ENCODE measurements around the gene MPO.

GRCh38 chr17:58323366-58324055 lies 42.8 kb upstream of the MPO start:
- TF ChIP-seq, protein P1, sequence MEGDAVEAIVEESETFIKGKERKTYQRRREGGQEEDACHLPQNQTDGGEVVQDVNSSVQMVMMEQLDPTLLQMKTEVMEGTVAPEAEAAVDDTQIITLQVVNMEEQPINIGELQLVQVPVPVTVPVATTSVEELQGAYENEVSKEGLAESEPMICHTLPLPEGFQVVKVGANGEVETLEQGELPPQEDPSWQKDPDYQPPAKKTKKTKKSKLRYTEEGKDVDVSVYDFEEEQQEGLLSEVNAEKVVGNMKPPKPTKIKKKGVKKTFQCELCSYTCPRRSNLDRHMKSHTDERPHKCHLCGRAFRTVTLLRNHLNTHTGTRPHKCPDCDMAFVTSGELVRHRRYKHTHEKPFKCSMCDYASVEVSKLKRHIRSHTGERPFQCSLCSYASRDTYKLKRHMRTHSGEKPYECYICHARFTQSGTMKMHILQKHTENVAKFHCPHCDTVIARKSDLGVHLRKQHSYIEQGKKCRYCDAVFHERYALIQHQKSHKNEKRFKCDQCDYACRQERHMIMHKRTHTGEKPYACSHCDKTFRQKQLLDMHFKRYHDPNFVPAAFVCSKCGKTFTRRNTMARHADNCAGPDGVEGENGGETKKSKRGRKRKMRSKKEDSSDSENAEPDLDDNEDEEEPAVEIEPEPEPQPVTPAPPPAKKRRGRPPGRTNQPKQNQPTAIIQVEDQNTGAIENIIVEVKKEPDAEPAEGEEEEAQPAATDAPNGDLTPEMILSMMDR (IDR thresholded peaks at IDR 0.05), result no peak
- no peak for TF ChIP-seq EZH2 (IDR thresholded peaks at IDR 0.05; ENCODE audit: borderline replicate concordance, insufficient read depth, low read depth, low read length, poor library complexity, severe bottlenecking)
